GM18951 (cell line): Measurements from ENCODE around the gene PBLD.
"Not testable (repeated sequence)": the region's sequence is repeated elsewhere in the genome, so short reads cannot be mapped to it uniquely, and the experiment has no call there.

ENCODE experiments used
- POLR2A ChIP-seq: IDR thresholded peaks from 4 replicates; pipeline ENCODE4 v1.6.1; 2011; ENCODE audit warnings: mild to moderate bottlenecking; ENCODE audit not compliant: insufficient read length, insufficient read depth; ENCODE audit errors: extremely low read depth
- in situ Hi-C: fragments of 300-500 bp; cut with MboI; formaldehyde crosslinking; loops from one replicate; pipeline ENCODE4 v1.12.0; 2022; ENCODE audit warnings: low sequenced_read_pairs, mixed read lengths, inconsistent platforms; ENCODE audit not compliant: unreplicated experiment

PBLD gene

DNA sequence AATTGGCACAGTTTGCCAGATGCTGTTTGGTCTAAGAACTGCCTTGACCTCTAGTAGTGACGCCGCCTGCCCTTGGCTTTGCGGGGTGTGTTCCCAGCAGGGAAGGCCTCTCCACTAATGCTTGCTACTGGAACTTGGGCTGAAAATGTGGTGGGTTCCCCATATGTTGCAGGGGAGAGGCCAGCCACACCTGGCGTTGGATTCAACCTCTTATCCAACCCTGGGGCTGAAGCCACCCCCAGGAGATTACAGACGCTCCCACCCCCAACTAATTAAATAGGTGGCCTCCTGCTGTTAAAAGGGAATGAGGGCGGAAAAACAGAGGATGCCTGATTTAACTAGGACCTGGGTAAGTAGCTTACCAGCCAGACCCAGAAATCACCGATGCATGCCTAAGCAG lies 81.6 kb downstream of the PBLD start:
- in situ Hi-C loops = no loop called here
- no peak for TF ChIP-seq POLR2A

DNA sequence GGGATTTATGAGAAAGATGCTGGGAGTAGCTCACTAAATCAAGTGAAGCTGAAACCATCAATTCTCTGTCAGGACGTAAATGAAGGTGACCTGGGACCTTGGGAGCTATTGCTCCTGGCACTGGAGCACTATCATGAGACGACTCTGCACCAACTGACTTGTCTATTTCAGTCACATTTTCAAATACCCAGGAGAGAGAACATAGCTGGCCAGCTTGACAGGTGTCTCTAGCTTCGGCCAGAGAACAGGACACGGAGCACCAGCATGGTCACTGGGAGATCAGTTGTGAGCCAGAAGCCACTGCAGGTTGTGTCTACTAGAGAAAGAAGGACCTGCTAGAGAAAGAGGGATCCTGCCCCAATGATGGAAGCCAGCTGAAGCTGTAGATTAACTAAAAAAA lies 83.4 kb downstream of the PBLD start:
- in situ Hi-C loops = no loop called here
- no peak for TF ChIP-seq POLR2A

DNA sequence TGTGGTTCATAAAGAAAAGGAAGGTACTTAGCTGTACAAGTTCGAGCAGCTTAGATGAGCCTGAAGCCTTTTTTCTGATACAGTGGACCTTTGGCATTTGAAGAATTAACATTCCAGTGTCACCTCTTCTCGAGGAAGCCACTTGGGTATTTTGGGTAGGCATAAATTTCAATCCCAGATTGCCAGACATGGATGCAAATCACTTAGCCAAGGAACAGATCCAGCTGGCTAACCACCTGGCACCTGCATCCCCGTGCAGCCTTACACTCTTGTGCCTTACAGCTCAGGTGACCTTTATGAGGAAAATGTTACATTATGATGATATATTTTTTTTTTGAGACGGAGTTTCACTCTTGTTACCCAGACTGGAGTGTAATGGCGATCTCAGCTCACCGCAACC lies 84.8 kb downstream of the PBLD start:
- no peak for TF ChIP-seq POLR2A
- in situ Hi-C loops = no loop called here

DNA sequence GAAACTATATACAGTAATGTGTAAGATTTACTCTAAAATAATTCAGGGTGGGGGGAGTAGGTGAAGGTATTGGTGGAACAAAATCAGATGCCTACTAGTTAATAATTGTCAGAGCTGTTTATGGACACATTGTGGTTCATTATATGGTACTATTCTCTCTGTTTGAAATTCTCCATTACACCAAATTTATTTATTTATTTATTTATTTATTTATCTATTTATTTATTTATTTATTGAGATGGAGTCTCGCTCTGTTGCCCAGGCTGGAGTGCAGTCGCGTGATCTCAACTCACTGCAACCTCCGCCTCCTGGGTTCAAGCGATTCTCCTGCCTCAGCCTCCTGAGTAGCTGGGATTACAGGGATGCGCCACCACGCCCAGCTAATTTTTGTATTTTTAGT lies 86.3 kb downstream of the PBLD start:
- in situ Hi-C loops = not testable (repeated sequence)

DNA sequence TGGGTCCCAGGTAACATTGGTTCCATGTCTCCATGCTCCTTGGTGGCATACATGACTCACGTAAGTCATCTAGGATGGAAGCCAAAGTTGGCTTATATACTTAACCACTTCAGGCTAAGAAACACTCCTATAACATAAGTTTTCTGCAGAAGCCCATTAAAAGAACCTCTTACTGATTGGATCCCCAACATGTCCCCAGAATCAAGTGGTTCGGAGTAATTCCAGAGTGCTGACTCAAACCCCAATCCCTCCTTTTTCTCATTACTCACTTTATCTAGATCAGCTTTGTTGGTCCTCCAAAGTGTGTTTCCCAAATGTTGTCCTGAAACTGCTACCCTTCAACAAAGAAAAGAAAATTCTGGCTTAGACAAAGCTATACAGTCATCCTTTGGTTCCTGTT lies 90.7 kb downstream of the PBLD start:
- no peak for TF ChIP-seq POLR2A
- in situ Hi-C loops = no loop called here

DNA sequence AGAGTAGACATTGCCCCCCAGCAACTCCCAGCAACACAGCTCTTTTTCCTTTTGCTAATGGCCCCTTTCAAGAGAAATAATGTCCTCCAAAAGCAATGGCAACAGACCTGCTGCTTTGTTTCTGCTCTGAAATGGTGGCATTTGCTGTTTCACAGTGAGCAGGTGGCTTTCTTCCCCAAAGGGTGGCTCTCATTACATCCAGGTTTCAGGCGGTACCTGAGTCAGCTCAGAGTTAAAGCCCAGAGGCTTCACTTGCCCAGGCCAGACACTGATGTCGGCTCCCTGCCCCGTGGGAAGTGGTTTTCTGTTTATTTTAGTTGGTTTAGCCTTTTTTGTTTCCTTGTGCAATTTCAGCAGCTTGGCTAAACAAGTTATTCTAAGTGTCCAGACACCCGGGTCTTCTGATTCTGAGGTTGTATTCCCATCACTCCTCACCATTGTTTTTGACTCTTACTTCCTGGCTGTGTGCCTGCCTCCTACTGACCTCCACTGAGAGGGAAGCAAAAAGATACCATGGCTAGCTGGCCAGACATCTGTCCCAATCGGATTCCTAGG lies 93.1 kb downstream of the PBLD start:
- in situ Hi-C loops = no loop called here
- TF ChIP-seq POLR2A = no peak

DNA sequence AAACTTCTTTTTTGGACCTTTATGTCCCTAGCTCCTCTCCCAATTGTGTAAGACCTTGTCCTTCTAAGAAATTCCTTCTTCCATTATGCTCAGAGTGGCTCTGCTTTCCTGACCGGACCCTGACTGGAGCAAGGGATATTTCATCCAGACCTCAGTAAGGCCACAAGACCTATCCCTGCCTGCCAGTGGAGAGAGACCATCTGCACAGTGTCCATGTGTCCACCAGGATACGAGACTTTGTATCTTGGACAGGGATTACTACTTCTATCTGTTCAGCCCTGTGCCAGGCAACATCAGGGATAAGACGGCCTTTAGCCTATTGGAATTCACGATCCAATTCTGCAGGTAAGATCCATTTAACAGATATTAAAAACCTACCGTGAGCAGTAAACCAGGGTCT lies 93.7 kb downstream of the PBLD start:
- in situ Hi-C loops = no loop called here

DNA sequence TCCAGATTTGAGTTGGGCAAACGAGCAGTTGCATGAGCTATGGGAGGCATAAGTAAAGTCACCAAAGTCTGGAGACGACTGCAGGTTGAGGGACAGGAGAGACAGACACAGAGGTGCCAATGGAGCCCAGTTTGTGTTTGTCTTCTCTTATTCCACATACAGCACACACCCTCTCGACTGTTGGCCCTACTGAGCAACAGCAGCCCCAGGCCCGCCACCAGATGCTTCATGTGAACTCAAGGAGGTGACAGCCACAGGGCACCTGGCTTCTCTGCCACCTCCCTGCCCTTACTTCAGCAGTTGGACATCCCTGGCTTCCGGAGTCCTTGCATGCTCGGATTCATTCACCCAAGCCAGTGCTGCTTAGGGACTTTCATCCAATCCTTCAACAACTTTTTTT lies 94.4 kb downstream of the PBLD start:
- TF ChIP-seq POLR2A = no peak
- in situ Hi-C loops = no loop called here

More for the DNA sequence above, 93.7 kb downstream of the PBLD start:
- no peak for TF ChIP-seq POLR2A

DNA sequence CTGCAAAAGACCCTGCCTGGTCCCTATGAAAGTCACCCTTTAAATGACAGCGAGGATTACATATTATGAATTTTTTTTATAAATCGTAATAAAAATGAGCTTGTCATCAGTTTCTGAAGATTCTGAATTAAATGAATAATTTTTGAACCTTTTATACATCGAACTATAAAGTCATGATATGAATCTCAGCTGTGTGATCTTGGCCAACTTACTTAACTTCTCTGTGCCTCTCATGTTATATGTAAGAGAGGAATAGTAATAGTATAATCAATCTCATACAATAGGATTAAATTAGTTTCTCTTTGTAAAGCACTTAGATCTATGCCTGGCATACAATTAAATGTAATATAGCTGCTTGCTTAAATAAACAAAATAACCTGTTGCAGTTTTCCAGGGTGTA lies 95.6 kb downstream of the PBLD start:
- in situ Hi-C loops = no loop called here
- no peak for TF ChIP-seq POLR2A

DNA sequence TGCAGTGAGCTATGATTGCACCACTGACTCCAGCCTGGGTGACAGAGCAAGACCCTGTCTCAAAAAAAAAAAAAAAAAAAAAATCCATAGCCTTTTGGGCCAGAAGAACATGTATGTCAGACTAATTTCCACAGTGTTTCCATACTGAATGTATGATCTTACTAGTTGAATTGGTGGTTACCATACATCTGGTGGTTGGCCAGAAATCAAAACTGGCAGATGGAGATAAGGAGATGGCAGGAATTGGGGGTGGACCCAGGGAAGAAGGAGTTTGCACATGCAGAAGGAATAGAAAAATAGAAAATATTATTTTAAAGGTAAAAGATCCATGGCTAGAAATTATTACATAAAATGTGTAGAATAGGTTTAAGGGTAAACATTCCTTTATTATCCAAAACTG lies 97.1 kb downstream of the PBLD start:
- TF ChIP-seq POLR2A = no peak
- in situ Hi-C loops = no loop called here

DNA sequence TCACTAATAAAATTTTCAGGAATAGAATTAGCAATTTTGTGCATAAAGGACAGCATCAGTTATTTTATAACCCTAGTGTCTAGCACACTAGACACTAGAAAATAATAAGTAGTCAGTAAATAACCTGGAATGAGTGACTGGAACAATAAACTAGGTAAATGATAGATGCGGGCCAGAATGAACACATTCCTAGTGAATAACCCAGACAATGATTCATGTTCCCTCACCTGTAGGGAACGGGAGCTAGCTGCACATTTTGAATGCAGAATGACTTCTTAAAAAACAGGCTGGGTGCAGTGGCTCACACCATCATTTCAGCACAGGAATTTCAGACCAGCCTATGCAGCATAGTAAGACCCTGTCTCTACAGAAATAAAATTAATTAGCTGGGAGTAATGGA lies 97.6 kb downstream of the PBLD start:
- in situ Hi-C loops = no loop called here

DNA sequence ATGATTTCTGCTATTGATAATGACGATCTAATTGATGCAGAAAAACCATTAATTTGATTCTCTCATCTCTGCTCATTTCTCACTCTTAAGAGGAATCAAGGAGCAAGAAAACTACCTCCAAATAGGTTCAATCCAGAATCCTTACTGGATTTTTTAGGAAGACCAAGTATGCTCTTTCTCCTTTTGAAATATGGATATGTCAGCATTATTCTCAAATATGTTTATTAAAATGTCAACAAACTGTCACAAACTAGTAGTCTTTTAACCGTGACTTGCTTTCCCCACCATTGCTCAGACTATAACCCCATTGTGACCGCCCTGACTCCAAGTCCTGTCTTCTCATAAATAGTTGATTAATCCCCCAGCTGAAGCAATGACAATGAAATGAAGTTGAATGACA lies 99.7 kb downstream of the PBLD start:
- in situ Hi-C loops = no loop called here
- TF ChIP-seq POLR2A = no peak

More for the DNA sequence above, 97.6 kb downstream of the PBLD start:
- no peak for TF ChIP-seq POLR2A
